SU-DHL-6 (cell line): ENCODE results near the gene CERKL.

Source experiments
- H2AFZ ChIP-seq: fragments of 200-600 bp; sonication (generic); 2 replicates; pipeline ENCODE4 v1.6.1; 2014; ENCODE audit warnings: low read depth, mild to moderate bottlenecking, moderate library complexity, mixed read lengths, antibody characterized with exemption, low read length; ENCODE audit not compliant: severe bottlenecking
- H3F3A ChIP-seq: fragments of 200-600 bp; shearing (Covaris generic); 2 replicates; pipeline ENCODE4 v1.6.0; 2016; ENCODE audit warnings: antibody characterized with exemption, mild to moderate bottlenecking; ENCODE audit not compliant: insufficient read depth
- H3K27ac ChIP-seq: fragments of 200-600 bp; sonication (generic); 2 replicates; pipeline ENCODE4 v1.5.1; 2016; ENCODE audit warnings: low read depth, mild to moderate bottlenecking, low read length, moderate library complexity, mixed read lengths
- H3K27me3 ChIP-seq: fragments of 200-600 bp; sonication (generic), shearing (Covaris generic); 2 replicates; pipeline ENCODE4 v1.6.0; 2014; ENCODE audit warnings: mild to moderate bottlenecking, low read length
- H3K36me3 ChIP-seq: fragments of 200-600 bp; sonication (generic); 2 replicates; pipeline ENCODE4 v1.6.1; 2014; ENCODE audit warnings: mild to moderate bottlenecking, low read length, mixed read lengths
- H3K4me2 ChIP-seq: fragments of 300-600, 200-600 bp; shearing (Covaris generic), sonication (generic); 2 replicates; pipeline ENCODE4 v1.6.0; 2014; ENCODE audit warnings: low read length, low read depth, mild to moderate bottlenecking; ENCODE audit not compliant: poor library complexity, severe bottlenecking
- H3K4me3 ChIP-seq: fragments of 200-600 bp; sonication (generic); 2 replicates; pipeline ENCODE4 v1.5.1; 2014; ENCODE audit warnings: antibody characterized with exemption, low read length, mild to moderate bottlenecking, mixed read lengths; ENCODE audit not compliant: insufficient read depth, poor library complexity, severe bottlenecking
- H3K79me2 ChIP-seq: fragments of 200-600 bp; sonication (generic); 2 replicates; pipeline ENCODE4 v1.6.1; 2014; ENCODE audit warnings: mild to moderate bottlenecking, low read length, moderate library complexity; ENCODE audit not compliant: insufficient read depth
- H3K9ac ChIP-seq: fragments of 200-600 bp; sonication (generic); 2 replicates; pipeline ENCODE4 v1.7.0; 2014; ENCODE audit warnings: mild to moderate bottlenecking, low read length
- H3K9me2 ChIP-seq: fragments of 200-600 bp; sonication (generic); replicated peaks from 2 replicates; pipeline ENCODE4 v1.6.1; 2014; ENCODE audit warnings: low read length; ENCODE audit not compliant: insufficient read depth
- H3K9me3 ChIP-seq: fragments of 200-600 bp; sonication (generic); 2 replicates; pipeline ENCODE4 v1.6.1; 2014; ENCODE audit warnings: low read length, mixed read lengths; ENCODE audit not compliant: insufficient read depth
- H4K20me1 ChIP-seq: fragments of 200-600 bp; sonication (generic); 2 replicates; pipeline ENCODE4 v1.6.1; 2014; ENCODE audit warnings: low read depth, mild to moderate bottlenecking, antibody characterized with exemption, low read length, moderate library complexity, mixed read lengths
- CTCF ChIP-seq: fragments of 200-600 bp; sonication (generic); IDR thresholded peaks from one replicate; pipeline ENCODE4 v1.5.1; 2017; ENCODE audit warnings: antibody characterized with exemption, mild to moderate bottlenecking, low read length, moderate library complexity; ENCODE audit not compliant: insufficient read depth, poor library complexity, severe bottlenecking
- EZH2phosphoT487 ChIP-seq: fragments of 200-600 bp; sonication (generic), shearing (Covaris generic); conservative IDR thresholded peaks from 2 replicates; pipeline ENCODE4 v1.6.1; 2018; ENCODE audit warnings: mild to moderate bottlenecking, antibody characterized with exemption, low read length, moderate library complexity, mixed read lengths

Gene CERKL

GRCh38 chr2:181655519-181655918, 1.4 kb downstream of the CERKL start:
- Histone ChIP-seq H3K79me2 (no peaks in the 10 kb centered on the region), H3F3A (no peaks in the 10 kb centered on the region), H3K27ac (no peak overlapping the region), H3K27me3 (no peaks in the 10 kb centered on the region), H4K20me1 (no peaks in the 10 kb centered on the region), H2AFZ (no peak overlapping the region), H3K9me2 (no peaks in the 10 kb centered on the region), H3K9me3 (no peaks in the 10 kb centered on the region), H3K4me3 (no peak overlapping the region), H3K9ac (no peak overlapping the region), H3K36me3 (no peaks in the 10 kb centered on the region), H3K4me2 (no peak overlapping the region)
- no peak for TF ChIP-seq CTCF
- no peak for TF ChIP-seq EZH2phosphoT487

- Histone ChIP-seq H2AFZ (no peak overlapping the region), H3K9me2 (no peaks in the 10 kb centered on the region), H3K79me2 (no peaks in the 10 kb centered on the region), H3K4me2 (no peak overlapping the region), H3K27me3 (no peaks in the 10 kb centered on the region), H3K27ac (no peak overlapping the region), H3K9me3 (no peaks in the 10 kb centered on the region), H3K36me3 (no peaks in the 10 kb centered on the region), H3K9ac (no peak overlapping the region), H3K4me3 (no peak overlapping the region), H3F3A (no peaks in the 10 kb centered on the region), H4K20me1 (no peaks in the 10 kb centered on the region)
- TF ChIP-seq CTCF (no peak), EZH2phosphoT487 (no peak)
Observed at GRCh38 chr2:181649436-181649979, 7.4 kb downstream of the CERKL start.

- Histone ChIP-seq H3K4me3 (no peak overlapping the region), H3K27ac (no peak overlapping the region), H3K27me3 (no peaks in the 10 kb centered on the region), H3K9me3 (no peaks in the 10 kb centered on the region), H3K9ac (no peak overlapping the region), H4K20me1 (no peaks in the 10 kb centered on the region), H2AFZ (no peak overlapping the region), H3F3A (no peaks in the 10 kb centered on the region), H3K79me2 (no peaks in the 10 kb centered on the region), H3K9me2 (no peaks in the 10 kb centered on the region), H3K4me2 (no peak overlapping the region), H3K36me3 (no peaks in the 10 kb centered on the region)
- no peak for TF ChIP-seq CTCF
- no peak for TF ChIP-seq EZH2phosphoT487
Observed at GRCh38 chr2:181648478-181649155, 8.3 kb downstream of the CERKL start.
